KOPT-K1 (cell line): ENCODE results near the gene TAS2R46.

ENCODE experiments used
- H3K27ac ChIP-seq: fragments of 200-600 bp; sonication (generic); 2 replicates; pipeline ENCODE4 v1.5.1; 2016; ENCODE audit warnings: antibody characterized with exemption, mild to moderate bottlenecking, low read depth, low read length; ENCODE audit not compliant: poor library complexity, severe bottlenecking
- H3K36me3 ChIP-seq: fragments of 200-600 bp; sonication (generic); 2 replicates; pipeline ENCODE4 v1.5.1; 2017; ENCODE audit warnings: antibody characterized with exemption, mild to moderate bottlenecking, low read length, moderate library complexity; ENCODE audit not compliant: insufficient read depth
- H3K9me3 ChIP-seq: fragments of 200-600 bp; sonication (generic); 2 replicates; pipeline ENCODE4 v1.5.1; 2017; ENCODE audit warnings: antibody characterized with exemption, low read length, mild to moderate bottlenecking; ENCODE audit not compliant: insufficient read depth, poor library complexity, severe bottlenecking

Gene TAS2R46

DNA sequence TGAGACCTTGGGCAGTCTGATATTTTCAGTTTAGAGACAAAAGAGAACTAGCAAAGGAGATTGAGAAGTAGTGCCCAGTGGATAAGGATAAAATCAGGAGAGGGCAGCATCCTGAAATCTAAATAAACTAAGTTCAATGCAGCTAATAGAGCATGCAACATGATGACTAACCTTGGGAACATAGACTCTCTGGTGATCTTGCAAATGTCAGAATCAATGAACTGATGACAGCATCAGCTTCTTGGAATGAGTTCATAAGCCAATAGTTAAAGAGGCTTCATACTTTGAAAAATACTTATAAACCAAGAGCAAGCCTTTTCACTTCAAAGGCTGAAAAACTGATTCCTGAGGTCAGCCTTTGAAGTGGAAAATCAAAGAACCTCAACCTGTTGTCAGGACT lies 47.9 kb downstream of the TAS2R46 start:
- Histone ChIP-seq H3K27ac (no peak overlapping the region), H3K36me3 (peaks cover 10% of the 10 kb centered on the region; the same call in 1 of the 2 replicates), H3K9me3 (no peaks in the 10 kb centered on the region)
